NOMO-1 (cell line): ENCODE measurements around the gene HAAO.

Experiments
- DNase-seq, 2 experiments: peaks; one replicate each; lab custom pipeline; 2025; ENCODE audit not compliant: unreplicated experiment in 2 of 2; lab: John Stamatoyannopoulos, UW

The HAAO gene

GRCh38 chr2:42770288-42771131 is 21.9 kb downstream of the HAAO start:
- peak; percentile 65 to 83 for DNase-seq

GRCh38 chr2:42769583-42770287 is 22.6 kb downstream of the HAAO start:
- no peak for DNase-seq

- no peak for DNase-seq
These were observed 23.6 kb downstream of the HAAO start for GRCh38 chr2:42768706-42769256.

GRCh38 chr2:42767899-42768705 is 24.3 kb downstream of the HAAO start:
- DNase-seq, result no peak

- no peak for DNase-seq
These were observed 25.1 kb downstream of the HAAO start for GRCh38 chr2:42767080-42767898.

- no peak for DNase-seq
These were observed 26.7 kb downstream of the HAAO start for GRCh38 chr2:42765686-42766085.

- DNase-seq, result no peak
These were observed 27.5 kb downstream of the HAAO start for GRCh38 chr2:42764901-42765300.

GRCh38 chr2:42764096-42764495 is 28.3 kb downstream of the HAAO start, which contains the start of gene OXER1:
Gene OXER1 (minus strand): TSS chr2:42764135. CDS start chr2:42764062, 73 bp downstream.
- DNase-seq, result peak; percentile 35 to 51

- no peak for DNase-seq
These were observed 29.3 kb downstream of the HAAO start for GRCh38 chr2:42762823-42763804.

- no peak for DNase-seq
These were observed 30.2 kb downstream of the HAAO start for GRCh38 chr2:42762155-42762554.

GRCh38 chr2:42761554-42761953 is 30.8 kb downstream of the HAAO start:
- DNase-seq, result no peak

GRCh38 chr2:42758751-42759150 is 33.6 kb downstream of the HAAO start:
- DNase-seq, result no peak

- no peak for DNase-seq
These were observed 34.2 kb downstream of the HAAO start for GRCh38 chr2:42757981-42758740.

GRCh38 chr2:42756966-42757513 is 35.3 kb downstream of the HAAO start:
- DNase-seq, result no peak

- DNase-seq, result no peak
These were observed 36.1 kb downstream of the HAAO start for GRCh38 chr2:42756150-42756775.

GRCh38 chr2:42755191-42755880 is 37.0 kb downstream of the HAAO start:
- DNase-seq, result peak; percentile 33 to 77

- DNase-seq, result no peak
These were observed 37.6 kb downstream of the HAAO start for GRCh38 chr2:42754776-42755140.
